T-helper 22 cell (primary cell): ENCODE results near the gene FAM83G.
"Not testable (repeated sequence)": the region's sequence is repeated elsewhere in the genome, so short reads cannot be mapped to it uniquely, and the experiment has no call there.

Experiments used
- DNase-seq: peaks from one replicate; pipeline ENCODE4 v3.0.0-alpha.2; 2020; ENCODE audit warnings: low read depth

Gene FAM83G

GRCh38 chr17:19004421-19005136 lies at the start of gene FAM83G:
Gene FAM83G (minus strand): TSS chr17:19004764. CDS start chr17:19004041, 723 bp downstream.
- DNase-seq = peak; percentile 84

- not testable (repeated sequence) for DNase-seq
Observed at GRCh38 chr17:19048826-19049225, 44.3 kb upstream of the FAM83G start.

GRCh38 chr17:19047510-19047909 lies 42.9 kb upstream of the FAM83G start:
- not testable (repeated sequence) for DNase-seq

GRCh38 chr17:19046782-19047375 lies 42.3 kb upstream of the FAM83G start, which contains the start of gene GRAP:
Gene GRAP (minus strand): TSS chr17:19046957. CDS start chr17:19046926, 31 bp downstream.
- DNase-seq = not testable (repeated sequence)

- not testable (repeated sequence) for DNase-seq
Observed at GRCh38 chr17:19044643-19045042, 40.1 kb upstream of the FAM83G start.

GRCh38 chr17:19043032-19043431 lies 38.5 kb upstream of the FAM83G start:
- DNase-seq = not testable (repeated sequence)

- DNase-seq = not testable (repeated sequence)
Observed at GRCh38 chr17:19042369-19042768, 37.8 kb upstream of the FAM83G start.

GRCh38 chr17:19041871-19042270 lies 37.3 kb upstream of the FAM83G start:
- DNase-seq = not testable (repeated sequence)

- not testable (repeated sequence) for DNase-seq
Observed at GRCh38 chr17:19040350-19040749, 35.8 kb upstream of the FAM83G start.

GRCh38 chr17:19038730-19039129 lies 34.2 kb upstream of the FAM83G start:
- DNase-seq = not testable (repeated sequence)

- not testable (repeated sequence) for DNase-seq
Observed at GRCh38 chr17:19038007-19038406, 33.4 kb upstream of the FAM83G start.

GRCh38 chr17:19037547-19037946 lies 33.0 kb upstream of the FAM83G start:
- not testable (repeated sequence) for DNase-seq

- not testable (repeated sequence) for DNase-seq
Observed at GRCh38 chr17:19036186-19036585, 31.6 kb upstream of the FAM83G start.

GRCh38 chr17:19032377-19032988 lies 27.9 kb upstream of the FAM83G start:
- not testable (repeated sequence) for DNase-seq

- DNase-seq = not testable (repeated sequence)
Observed at GRCh38 chr17:19031729-19032128, 27.2 kb upstream of the FAM83G start.

GRCh38 chr17:19030771-19031449 lies 26.3 kb upstream of the FAM83G start:
- not testable (repeated sequence) for DNase-seq

- not testable (repeated sequence) for DNase-seq
Observed at GRCh38 chr17:19029740-19030139, 25.2 kb upstream of the FAM83G start.

- DNase-seq = not testable (repeated sequence)
Observed at GRCh38 chr17:19028671-19029070, 24.1 kb upstream of the FAM83G start.

GRCh38 chr17:19024101-19025078 lies 19.8 kb upstream of the FAM83G start:
- no peak for DNase-seq

GRCh38 chr17:19023209-19023999 lies 18.8 kb upstream of the FAM83G start:
- no peak for DNase-seq
